CD14-positive monocyte (primary cell): ENCODE measurements around the gene STK11IP. TPM values are rescaled to one million over a fixed set of nuclear protein-coding genes. Genes with fewer than 3 reads are reported as not detected.
A peak's percentile ranks its signal among the peaks of the same experiment; 100 is the strongest.

Experiments
- DNase-seq, 3 donors: peaks; one replicate each; pipeline ENCODE4 v3.0.0-alpha.2; 2011 to 2022
- H2AFZ ChIP-seq: 2 replicates; pipeline ENCODE4 v1.6.0; 2012; ENCODE audit warnings: mild to moderate bottlenecking, low read depth, low read length, inconsistent platforms; ENCODE audit not compliant: insufficient read depth, poor library complexity, severe bottlenecking
- H3K27ac ChIP-seq, 2 donors: 1 replicate in 1 of 2; 2 replicates in 1 of 2; pipeline ENCODE4 v1.5.1; 2012 to 2013; ENCODE audit warnings: low read length in 2 of 2, control low read depth in 1 of 2, inconsistent platforms in 1 of 2, low read depth in 1 of 2, mild to moderate bottlenecking in 1 of 2
- H3K27me3 ChIP-seq, 2 donors: one replicate each; pipeline versions ENCODE4 v1.6.0 to v1.6.1; 2011 to 2013; ENCODE audit warnings: low read length in 2 of 2; ENCODE audit not compliant: control insufficient read depth in 2 of 2, insufficient read depth in 2 of 2
- H3K36me3 ChIP-seq, 2 donors: replicated peaks in 1 of 2; 1 replicate in 1 of 2; 2 replicates in 1 of 2; pipeline versions ENCODE4 v1.5.1 to v1.6.1; 2012 to 2013; ENCODE audit warnings: low read length in 2 of 2, control low read depth in 1 of 2, inconsistent platforms in 1 of 2, mild to moderate bottlenecking in 1 of 2; ENCODE audit not compliant: insufficient read depth in 2 of 2, control insufficient read depth in 1 of 2
- H3K4me1 ChIP-seq, 2 donors: 1 replicate in 1 of 2; 2 replicates in 1 of 2; pipeline versions ENCODE4 v1.5.1 to v1.6.1; 2012 to 2013; ENCODE audit warnings: low read length in 2 of 2, control low read depth in 1 of 2, inconsistent platforms in 1 of 2, mild to moderate bottlenecking in 1 of 2, moderate library complexity in 1 of 2; ENCODE audit not compliant: insufficient read depth in 2 of 2, control insufficient read depth in 1 of 2
- H3K4me2 ChIP-seq: replicated peaks from 2 replicates; pipeline ENCODE3; 2012; ENCODE audit warnings: low read length, moderate library complexity, mild to moderate bottlenecking; ENCODE audit not compliant: poor library complexity, severe bottlenecking; ENCODE audit errors: extremely low read depth
- H3K4me3 ChIP-seq, 3 experiments: fragments of 200-600 bp in 1 of 3; sonication (generic) in 1 of 3; replicated peaks in 1 of 3; 1 replicate in 2 of 3; 2 replicates in 1 of 3; pipeline ENCODE4 v1.5.1; 2011 to 2013; ENCODE audit warnings: low read length in 3 of 3, mild to moderate bottlenecking in 3 of 3, control low read depth in 2 of 3, low read depth in 2 of 3, inconsistent platforms in 1 of 3, moderate library complexity in 1 of 3
- H3K79me2 ChIP-seq: 2 replicates; pipeline ENCODE4 v1.6.0; 2012; ENCODE audit warnings: mild to moderate bottlenecking, control low read depth, inconsistent platforms, low read length, moderate library complexity; ENCODE audit not compliant: insufficient read depth
- H3K9ac ChIP-seq: 2 replicates; pipeline ENCODE4 v1.6.0; 2017; ENCODE audit warnings: low read length, mild to moderate bottlenecking; ENCODE audit not compliant: insufficient read depth, poor library complexity, severe bottlenecking
- H3K9me3 ChIP-seq, 2 donors: replicated peaks in 1 of 2; 1 replicate in 1 of 2; 2 replicates in 1 of 2; pipeline versions ENCODE4 v1.5.1 to v1.6.1; 2012 to 2013; ENCODE audit warnings: low read length in 2 of 2, control low read depth in 1 of 2; ENCODE audit not compliant: control insufficient read depth in 1 of 2, insufficient read depth in 1 of 2
- H4K20me1 ChIP-seq: 2 replicates; pipeline ENCODE4 v1.6.0; 2012; ENCODE audit warnings: mild to moderate bottlenecking, low read length, control low read depth, moderate library complexity; ENCODE audit not compliant: insufficient read depth
- H3K27ac Mint-ChIP-seq, 7 donors: one replicate each; pipeline ENCODE4 v1.8.0; 2020; ENCODE audit warnings: mild to moderate bottlenecking in 7 of 7, mixed read lengths in 7 of 7, moderate library complexity in 6 of 7, inconsistent platforms in 2 of 7
- H3K27me3 Mint-ChIP-seq, 3 donors: one replicate each; pipeline ENCODE4 v1.8.0; 2021 to 2022; ENCODE audit warnings: low read depth in 3 of 3, mild to moderate bottlenecking in 3 of 3, mixed read lengths in 3 of 3, moderate library complexity in 3 of 3, inconsistent platforms in 1 of 3
- H3K36me3 Mint-ChIP-seq, 2 donors: one replicate each; pipeline ENCODE4 v1.8.0; 2020; ENCODE audit warnings: mixed read lengths in 2 of 2, inconsistent platforms in 1 of 2, mild to moderate bottlenecking in 1 of 2
- H3K4me1 Mint-ChIP-seq: one replicate; pipeline ENCODE4 v1.8.0; 2020; ENCODE audit warnings: mild to moderate bottlenecking, mixed read lengths
- H3K4me3 Mint-ChIP-seq, 2 donors: one replicate each; pipeline ENCODE4 v1.8.0; 2020; ENCODE audit warnings: mild to moderate bottlenecking in 2 of 2, mixed read lengths in 2 of 2, moderate library complexity in 1 of 2
- H3K9me3 Mint-ChIP-seq, 7 donors: one replicate each; pipeline ENCODE4 v1.8.0; 2020 to 2022; ENCODE audit warnings: mixed read lengths in 7 of 7, mild to moderate bottlenecking in 6 of 7, moderate library complexity in 6 of 7, inconsistent platforms in 2 of 7
- WGBS: methylation state at CpG from one replicate; pipeline ENCODE4 v1.1.5; 2013; ENCODE audit warnings: missing lambda C conversion rate; ENCODE audit not compliant: insufficient coverage; 5-methylcytosine and 5-hydroxymethylcytosine counted together
- intact Hi-C, 2 donors: fragments of 100-400 bp; cut with micrococcal nuclease; formaldehyde crosslinking; loops; one replicate each; pipeline versions ENCODE4 v1.15.0 to v1.15.1; 2023
- polyA minus RNA-seq: library from RNA; depleted of rRNA, polyadenylated mRNA; stranded (reverse); fragments of >200 nt; gene quantifications from 2 replicates; pipeline ENCODE4 v1.2.3, GENCODE V29; 2012
- polyA plus RNA-seq, 3 donors: library from polyadenylated mRNA; depleted of rRNA in 1 of 3; unstranded in 2 of 3; stranded (reverse) in 1 of 3; fragments of 300-500 nt in 2 of 3; fragments of >200 nt in 1 of 3; fragmentation: Illumina TruSeq in 2 of 3; gene quantifications; 1 replicate in 2 of 3; 2 replicates in 1 of 3; pipeline ENCODE4 v1.2.3, GENCODE V29; 2012 to 2021
- total RNA-seq, 12 experiments: library from RNA in 1 of 12; stranded (reverse) in 1 of 12; fragments of 120-200 nt in 1 of 12; gene quantifications; one replicate each; pipeline ENCODE4 v1.2.4 and lab custom pipeline; 2013 to 2026; ENCODE audit warnings: mixed read lengths in 6 of 12, inconsistent platforms in 1 of 12
- TF ChIP-seq, protein P1 (sequence below): fragments of 200-600 bp; IDR thresholded peaks from one replicate; pipeline ENCODE4 v1.8.0; 2022; ENCODE audit warnings: antibody characterized with exemption, mild to moderate bottlenecking

Gene STK11IP, protein sequence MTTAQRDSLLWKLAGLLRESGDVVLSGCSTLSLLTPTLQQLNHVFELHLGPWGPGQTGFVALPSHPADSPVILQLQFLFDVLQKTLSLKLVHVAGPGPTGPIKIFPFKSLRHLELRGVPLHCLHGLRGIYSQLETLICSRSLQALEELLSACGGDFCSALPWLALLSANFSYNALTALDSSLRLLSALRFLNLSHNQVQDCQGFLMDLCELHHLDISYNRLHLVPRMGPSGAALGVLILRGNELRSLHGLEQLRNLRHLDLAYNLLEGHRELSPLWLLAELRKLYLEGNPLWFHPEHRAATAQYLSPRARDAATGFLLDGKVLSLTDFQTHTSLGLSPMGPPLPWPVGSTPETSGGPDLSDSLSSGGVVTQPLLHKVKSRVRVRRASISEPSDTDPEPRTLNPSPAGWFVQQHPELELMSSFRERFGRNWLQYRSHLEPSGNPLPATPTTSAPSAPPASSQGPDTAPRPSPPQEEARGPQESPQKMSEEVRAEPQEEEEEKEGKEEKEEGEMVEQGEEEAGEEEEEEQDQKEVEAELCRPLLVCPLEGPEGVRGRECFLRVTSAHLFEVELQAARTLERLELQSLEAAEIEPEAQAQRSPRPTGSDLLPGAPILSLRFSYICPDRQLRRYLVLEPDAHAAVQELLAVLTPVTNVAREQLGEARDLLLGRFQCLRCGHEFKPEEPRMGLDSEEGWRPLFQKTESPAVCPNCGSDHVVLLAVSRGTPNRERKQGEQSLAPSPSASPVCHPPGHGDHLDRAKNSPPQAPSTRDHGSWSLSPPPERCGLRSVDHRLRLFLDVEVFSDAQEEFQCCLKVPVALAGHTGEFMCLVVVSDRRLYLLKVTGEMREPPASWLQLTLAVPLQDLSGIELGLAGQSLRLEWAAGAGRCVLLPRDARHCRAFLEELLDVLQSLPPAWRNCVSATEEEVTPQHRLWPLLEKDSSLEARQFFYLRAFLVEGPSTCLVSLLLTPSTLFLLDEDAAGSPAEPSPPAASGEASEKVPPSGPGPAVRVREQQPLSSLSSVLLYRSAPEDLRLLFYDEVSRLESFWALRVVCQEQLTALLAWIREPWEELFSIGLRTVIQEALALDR
- total RNA-seq (2013): 35.8 TPM
- polyA plus RNA-seq (10 to 100 TPM; 13.0 to 79.1 (median 15.7) TPM), polyA minus RNA-seq (42.8 and 47.4 TPM in 2 replicates), total RNA-seq (lab: John Stamatoyannopoulos, UW) (11.2 to 47.8 (median 34.8) reads per million in 11 experiments)

DNA sequence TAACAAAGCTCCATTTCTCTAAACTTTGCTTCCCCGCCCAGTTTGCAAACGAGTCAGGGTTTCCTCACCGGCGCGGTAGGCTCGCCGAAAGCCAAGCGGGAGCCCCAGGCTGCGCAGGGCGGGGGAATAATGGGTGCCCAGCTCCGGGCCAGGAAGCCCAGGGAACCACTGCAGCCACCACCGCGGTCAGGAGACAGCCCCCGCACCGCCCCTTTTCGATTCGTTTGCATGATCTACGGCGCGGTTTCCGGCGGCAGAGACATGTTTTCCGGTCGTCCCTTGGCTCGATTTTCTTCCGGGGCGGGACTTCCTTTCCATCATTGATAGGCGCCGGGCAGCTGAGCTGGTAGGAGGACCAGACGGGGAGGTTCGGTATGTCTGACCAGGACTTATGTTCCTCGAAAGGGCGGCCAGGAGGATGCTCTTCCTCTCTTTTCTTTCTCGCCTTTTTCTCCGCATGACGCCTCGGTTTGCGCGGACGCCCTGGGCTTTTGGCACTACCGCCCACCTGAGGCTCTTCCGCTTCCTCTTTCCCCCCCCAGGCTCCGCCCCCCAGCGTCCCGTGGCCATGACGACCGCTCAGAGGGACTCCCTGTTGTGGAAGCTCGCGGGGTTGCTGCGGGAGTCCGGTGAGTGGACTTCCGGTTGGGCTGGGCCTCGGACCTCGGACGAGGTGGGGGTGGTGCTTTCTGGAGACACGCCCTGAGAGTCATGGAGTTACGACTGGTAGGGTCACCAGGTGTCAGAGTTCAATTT lies at the start of gene STK11IP:
TSS of gene STK11IP (plus strand) at position 306 of the 756 bp plus-strand sequence. CDS start at position 569, 263 bp downstream.
- intact Hi-C loops: loop anchor here (5.0 kb wide), 3 partner anchors 45 to 210 kb away; partner anchors contain the start of genes GMPPA (in 2 of the 2) and DNPEP (in 1 of the 2)

More for the DNA sequence above, at the start of gene STK11IP:
- Histone ChIP-seq H3K9me3 (no peaks in the 10 kb centered on the region), H3K27me3 (no peaks in the 10 kb centered on the region), H2AFZ (peak within 1 kb of the TSS; percentile 82), H4K20me1 (no peaks in the 10 kb centered on the region), H3K9ac (peak within 1 kb of the TSS; percentile 65), H3K27ac (peak within 1 kb of the TSS; percentile 69 to 91), H3K36me3 (peaks cover 18 to 27% of the 10 kb centered on the region in 2 donors), H3K4me3 (peak within 1 kb of the TSS; percentile 65 to 81 (median 80)), H3K79me2 (peaks cover 8% of the 10 kb centered on the region), H3K4me1 (peaks cover 11 to 16% of the 10 kb centered on the region in 2 donors), H3K4me2 (peak within 1 kb of the TSS; percentile 72)
- under 1% methylated on average over 52 of the region's 57 CpGs for WGBS
- H3K9me3 Mint-ChIP-seq: peaks cover 0 to 1% (median 0%) of the 10 kb centered on the region in 7 donors
- peaks cover 21 to 25% of the 10 kb centered on the region in 2 donors for H3K36me3 Mint-ChIP-seq
- TF ChIP-seq, protein P1, sequence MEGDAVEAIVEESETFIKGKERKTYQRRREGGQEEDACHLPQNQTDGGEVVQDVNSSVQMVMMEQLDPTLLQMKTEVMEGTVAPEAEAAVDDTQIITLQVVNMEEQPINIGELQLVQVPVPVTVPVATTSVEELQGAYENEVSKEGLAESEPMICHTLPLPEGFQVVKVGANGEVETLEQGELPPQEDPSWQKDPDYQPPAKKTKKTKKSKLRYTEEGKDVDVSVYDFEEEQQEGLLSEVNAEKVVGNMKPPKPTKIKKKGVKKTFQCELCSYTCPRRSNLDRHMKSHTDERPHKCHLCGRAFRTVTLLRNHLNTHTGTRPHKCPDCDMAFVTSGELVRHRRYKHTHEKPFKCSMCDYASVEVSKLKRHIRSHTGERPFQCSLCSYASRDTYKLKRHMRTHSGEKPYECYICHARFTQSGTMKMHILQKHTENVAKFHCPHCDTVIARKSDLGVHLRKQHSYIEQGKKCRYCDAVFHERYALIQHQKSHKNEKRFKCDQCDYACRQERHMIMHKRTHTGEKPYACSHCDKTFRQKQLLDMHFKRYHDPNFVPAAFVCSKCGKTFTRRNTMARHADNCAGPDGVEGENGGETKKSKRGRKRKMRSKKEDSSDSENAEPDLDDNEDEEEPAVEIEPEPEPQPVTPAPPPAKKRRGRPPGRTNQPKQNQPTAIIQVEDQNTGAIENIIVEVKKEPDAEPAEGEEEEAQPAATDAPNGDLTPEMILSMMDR: no peak
- H3K4me3 Mint-ChIP-seq: peak within 1 kb of the TSS; percentile 95 to 96
- H3K4me1 Mint-ChIP-seq: peaks cover 22% of the 10 kb centered on the region
- H3K27me3 Mint-ChIP-seq: peaks cover 3 to 7% (median 4%) of the 10 kb centered on the region in 3 donors
- DNase-seq: peak; percentile 96 to 97 (median 97)
- H3K27ac Mint-ChIP-seq: peak within 1 kb of the TSS; percentile 94 to 99 (median 97)
